ENCODE measurements around the gene SRSF9.
"Not testable (repeated sequence)": the region's sequence is repeated elsewhere in the genome, so short reads cannot be mapped to it uniquely, and the experiment has no call there.

The SRSF9 gene, protein sequence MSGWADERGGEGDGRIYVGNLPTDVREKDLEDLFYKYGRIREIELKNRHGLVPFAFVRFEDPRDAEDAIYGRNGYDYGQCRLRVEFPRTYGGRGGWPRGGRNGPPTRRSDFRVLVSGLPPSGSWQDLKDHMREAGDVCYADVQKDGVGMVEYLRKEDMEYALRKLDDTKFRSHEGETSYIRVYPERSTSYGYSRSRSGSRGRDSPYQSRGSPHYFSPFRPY

DNA sequence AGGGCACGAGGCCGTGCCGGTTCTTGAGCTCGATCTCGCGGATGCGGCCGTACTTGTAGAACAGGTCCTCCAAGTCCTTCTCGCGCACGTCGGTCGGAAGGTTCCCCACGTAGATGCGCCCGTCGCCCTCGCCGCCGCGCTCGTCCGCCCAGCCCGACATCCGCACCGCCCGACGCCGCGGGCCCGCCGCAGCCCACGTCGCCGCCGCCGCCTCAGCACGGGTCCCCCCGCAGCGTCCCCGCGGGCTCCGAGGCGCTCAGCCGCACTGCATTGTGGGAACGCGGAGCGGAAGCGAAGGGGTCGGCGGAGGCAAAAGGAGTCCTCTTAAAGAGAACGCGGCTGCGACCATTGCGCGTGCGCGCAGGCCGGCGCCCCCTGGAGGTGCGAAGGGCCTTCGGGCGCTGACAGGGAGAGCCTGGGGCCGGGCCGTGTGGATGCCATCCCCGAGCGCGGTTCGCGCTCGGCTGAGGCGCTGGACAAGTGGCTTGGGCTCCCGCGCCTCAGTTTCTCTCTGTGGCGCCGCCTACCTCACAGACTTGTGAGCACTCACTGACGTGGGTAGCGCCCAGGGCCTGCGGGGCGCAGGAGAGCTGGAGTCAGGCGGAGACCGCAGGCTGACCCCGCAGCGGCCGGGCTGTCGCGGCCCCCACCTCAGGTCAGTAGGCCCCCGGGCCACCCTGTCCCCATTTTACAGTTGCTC lies at the start of gene SRSF9:
SRSF9 (minus strand) TSS at position 299 of the 700 bp plus-strand sequence; CDS start at position 160, 139 bp downstream.
- peaks cover 17% of the 10 kb centered on the region for H3K4me1 ChIP-seq (ENCODE audit: insufficient read depth, poor library complexity, severe bottlenecking)
- H3K4me3 ChIP-seq (ENCODE audit: severe bottlenecking): peak within 1 kb of the TSS; percentile 99
- H3K9me3 ChIP-seq (ENCODE audit: severe bottlenecking): no peaks in the 10 kb centered on the region
- peaks cover 31% of the 10 kb centered on the region for H3K36me3 ChIP-seq (ENCODE audit: low read depth)
- peak within 1 kb of the TSS; percentile 88 for H3K27ac ChIP-seq (ENCODE audit: poor library complexity, severe bottlenecking)
- peak; percentile 90 for DNase-seq (ENCODE audit: low spot score)
- peak; percentile 77 for ATAC-seq (ENCODE audit: low read depth)
- TF ChIP-seq, protein P1, sequence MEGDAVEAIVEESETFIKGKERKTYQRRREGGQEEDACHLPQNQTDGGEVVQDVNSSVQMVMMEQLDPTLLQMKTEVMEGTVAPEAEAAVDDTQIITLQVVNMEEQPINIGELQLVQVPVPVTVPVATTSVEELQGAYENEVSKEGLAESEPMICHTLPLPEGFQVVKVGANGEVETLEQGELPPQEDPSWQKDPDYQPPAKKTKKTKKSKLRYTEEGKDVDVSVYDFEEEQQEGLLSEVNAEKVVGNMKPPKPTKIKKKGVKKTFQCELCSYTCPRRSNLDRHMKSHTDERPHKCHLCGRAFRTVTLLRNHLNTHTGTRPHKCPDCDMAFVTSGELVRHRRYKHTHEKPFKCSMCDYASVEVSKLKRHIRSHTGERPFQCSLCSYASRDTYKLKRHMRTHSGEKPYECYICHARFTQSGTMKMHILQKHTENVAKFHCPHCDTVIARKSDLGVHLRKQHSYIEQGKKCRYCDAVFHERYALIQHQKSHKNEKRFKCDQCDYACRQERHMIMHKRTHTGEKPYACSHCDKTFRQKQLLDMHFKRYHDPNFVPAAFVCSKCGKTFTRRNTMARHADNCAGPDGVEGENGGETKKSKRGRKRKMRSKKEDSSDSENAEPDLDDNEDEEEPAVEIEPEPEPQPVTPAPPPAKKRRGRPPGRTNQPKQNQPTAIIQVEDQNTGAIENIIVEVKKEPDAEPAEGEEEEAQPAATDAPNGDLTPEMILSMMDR (IDR thresholded peaks at IDR 0.05; ENCODE audit: poor library complexity, severe bottlenecking): peak; percentile 94
- H3K27me3 ChIP-seq (ENCODE audit: insufficient read depth, poor library complexity, severe bottlenecking): no peaks in the 10 kb centered on the region

DNA sequence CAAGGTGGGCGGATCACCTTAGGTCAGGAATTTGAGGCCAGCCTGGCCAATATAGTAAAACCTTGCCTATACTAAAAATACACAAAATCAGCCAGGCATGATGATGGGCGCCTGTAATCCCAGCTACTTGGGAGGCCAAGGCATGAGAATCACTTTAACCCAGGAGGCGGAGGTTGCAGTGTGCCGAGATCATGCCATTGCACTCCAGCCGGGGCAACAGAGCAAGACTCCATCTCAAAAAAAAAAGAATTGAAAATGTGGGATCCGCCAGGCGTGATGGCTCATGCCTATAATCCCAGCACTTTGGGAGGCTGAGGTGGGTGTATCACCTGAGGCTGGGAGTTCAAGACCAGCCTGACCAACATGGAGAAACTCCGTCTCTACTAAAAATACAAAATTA lies 49.8 kb upstream of the SRSF9 start:
- H3K36me3 ChIP-seq (ENCODE audit: low read depth): peaks cover 30% of the 10 kb centered on the region
- H3K4me3 ChIP-seq (ENCODE audit: severe bottlenecking); H3K4me1 ChIP-seq (ENCODE audit: insufficient read depth, poor library complexity, severe bottlenecking); H3K27ac ChIP-seq (ENCODE audit: poor library complexity, severe bottlenecking); DNase-seq (ENCODE audit: low spot score); H3K9me3 ChIP-seq (ENCODE audit: severe bottlenecking); H3K27me3 ChIP-seq (ENCODE audit: insufficient read depth, poor library complexity, severe bottlenecking); ATAC-seq (ENCODE audit: low read depth): not testable (repeated sequence)

DNA sequence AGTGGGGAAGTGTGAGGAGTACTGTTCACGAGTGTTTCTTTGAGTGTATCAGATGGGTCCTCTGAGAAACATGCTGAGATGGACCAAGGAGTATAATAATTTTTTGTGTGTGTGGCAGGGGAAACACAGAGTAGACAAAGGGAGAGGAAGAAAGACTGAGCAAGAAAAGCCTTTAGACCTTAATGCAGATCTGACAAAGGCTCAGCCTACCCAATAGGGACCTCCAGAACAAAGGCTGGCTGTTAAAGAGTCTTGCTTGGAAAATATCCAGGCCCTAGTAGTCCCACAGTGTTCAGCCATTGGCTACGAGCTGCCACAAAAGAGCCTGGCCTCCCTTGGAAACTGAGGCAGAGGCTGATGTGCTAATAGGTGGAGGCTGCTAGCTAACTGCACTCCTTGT lies 45.9 kb upstream of the SRSF9 start:
- H3K36me3 ChIP-seq (ENCODE audit: low read depth): peaks cover 48% of the 10 kb centered on the region

DNA sequence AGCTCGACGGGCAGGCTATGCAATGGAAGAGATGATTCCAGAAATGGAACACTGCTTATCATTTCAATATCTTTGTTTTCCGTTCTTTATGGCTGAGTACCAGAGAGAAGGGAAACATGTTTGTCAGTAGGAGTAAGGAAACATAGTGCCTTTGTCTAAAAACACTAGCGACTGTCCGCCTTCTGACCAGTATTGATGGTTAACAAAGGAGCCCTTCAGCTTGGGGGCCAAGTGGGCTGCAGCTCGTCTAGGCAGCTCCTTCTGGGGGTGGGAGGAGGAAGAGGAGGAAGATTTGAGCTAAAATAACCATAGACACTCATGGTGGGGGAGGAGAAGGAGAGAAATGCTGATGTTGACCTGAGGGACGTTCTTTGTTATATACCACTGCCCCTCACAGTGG lies 44.5 kb upstream of the SRSF9 start:
- TF ChIP-seq, protein P1 (IDR thresholded peaks at IDR 0.05; ENCODE audit: poor library complexity, severe bottlenecking): no peak
- no peaks in the 10 kb centered on the region for H3K4me1 ChIP-seq (ENCODE audit: insufficient read depth, poor library complexity, severe bottlenecking)
- DNase-seq (ENCODE audit: low spot score) (no peak), ATAC-seq (ENCODE audit: low read depth) (no peak)
- H3K27ac ChIP-seq (ENCODE audit: poor library complexity, severe bottlenecking): no peak overlapping the region
- no peaks in the 10 kb centered on the region for H3K27me3 ChIP-seq (ENCODE audit: insufficient read depth, poor library complexity, severe bottlenecking)
- H3K9me3 ChIP-seq (ENCODE audit: severe bottlenecking): no peaks in the 10 kb centered on the region
- peaks cover 60% of the 10 kb centered on the region for H3K36me3 ChIP-seq (ENCODE audit: low read depth)
- no peak overlapping the region for H3K4me3 ChIP-seq (ENCODE audit: severe bottlenecking)

More for the DNA sequence above, 45.9 kb upstream of the SRSF9 start:
- no peaks in the 10 kb centered on the region for H3K4me1 ChIP-seq (ENCODE audit: insufficient read depth, poor library complexity, severe bottlenecking)
- H3K9me3 ChIP-seq (ENCODE audit: severe bottlenecking): no peaks in the 10 kb centered on the region
- no peak overlapping the region for H3K4me3 ChIP-seq (ENCODE audit: severe bottlenecking)
- H3K27me3 ChIP-seq (ENCODE audit: insufficient read depth, poor library complexity, severe bottlenecking): no peaks in the 10 kb centered on the region
- no peak for ATAC-seq (ENCODE audit: low read depth)
- TF ChIP-seq, protein P1 (IDR thresholded peaks at IDR 0.05; ENCODE audit: poor library complexity, severe bottlenecking): no peak
- DNase-seq (ENCODE audit: low spot score): no peak
- no peak overlapping the region for H3K27ac ChIP-seq (ENCODE audit: poor library complexity, severe bottlenecking)

DNA sequence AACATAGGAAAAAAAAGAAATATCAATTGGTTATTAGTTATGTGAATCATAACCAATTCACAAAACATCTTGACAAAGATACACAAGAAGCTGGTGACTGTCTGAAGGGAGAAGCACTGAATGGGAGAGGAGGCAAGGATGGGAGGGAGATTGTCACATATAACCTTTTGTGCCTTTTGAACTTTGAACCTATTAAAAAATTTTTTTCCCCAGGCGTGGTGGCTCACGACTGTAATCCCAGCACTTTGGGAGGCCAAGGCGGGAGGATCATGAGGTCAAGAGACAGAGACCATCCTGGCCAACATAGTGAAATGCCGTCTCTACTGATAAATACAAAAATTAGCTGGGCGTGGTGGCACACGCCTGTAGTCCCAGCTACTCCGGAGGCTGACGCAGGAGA lies 39.0 kb upstream of the SRSF9 start:
- no peak for ATAC-seq (ENCODE audit: low read depth)
- no peak for DNase-seq (ENCODE audit: low spot score)
- Histone ChIP-seq H3K9me3 (ENCODE audit: severe bottlenecking) (no peaks in the 10 kb centered on the region), H3K4me3 (ENCODE audit: severe bottlenecking) (no peak overlapping the region), H3K27ac (ENCODE audit: poor library complexity, severe bottlenecking) (no peak overlapping the region), H3K36me3 (ENCODE audit: low read depth) (peaks cover 67% of the 10 kb centered on the region), H3K27me3 (ENCODE audit: insufficient read depth, poor library complexity, severe bottlenecking) (no peaks in the 10 kb centered on the region), H3K4me1 (ENCODE audit: insufficient read depth, poor library complexity, severe bottlenecking) (no peaks in the 10 kb centered on the region)
- TF ChIP-seq, protein P1 (IDR thresholded peaks at IDR 0.05; ENCODE audit: poor library complexity, severe bottlenecking): no peak
